ENCODE measurements around the gene IFI27.
A peak's percentile ranks its signal among the peaks of the same experiment; 100 is the strongest.

IFI27 gene

GRCh38 chr14:94136575-94137331 lies 26.2 kb downstream of the IFI27 start:
- no peaks in the 10 kb centered on the region for H3K27me3 ChIP-seq (replicated peaks; ENCODE audit: insufficient read depth, low read length)
- H3K27ac ChIP-seq (ENCODE audit: low read length): no peak overlapping the region
- H3K4me3 ChIP-seq (ENCODE audit: low read length): no peak overlapping the region
- H3K36me3 ChIP-seq (replicated peaks; ENCODE audit: insufficient read depth, low read length): no peaks in the 10 kb centered on the region
- H3K9ac ChIP-seq (ENCODE audit: low read length): no peak overlapping the region
- no peaks in the 10 kb centered on the region for H3K79me2 ChIP-seq (ENCODE audit: low read length)
- no peaks in the 10 kb centered on the region for H3F3A ChIP-seq (ENCODE audit: insufficient read depth, low read length)
- no peaks in the 10 kb centered on the region for H4K20me1 ChIP-seq (ENCODE audit: insufficient read depth, low read length)
- no peaks in the 10 kb centered on the region for H3K9me2 ChIP-seq (replicated peaks; ENCODE audit: insufficient read depth, low read length)
- TF ChIP-seq EZH2 (optimal IDR thresholded peaks at IDR 0.05; ENCODE audit: low read depth, low read length): no peak
- TF ChIP-seq EZH2phosphoT487 (IDR thresholded peaks at IDR 0.05; ENCODE audit: low read length): no peak
- TF ChIP-seq CTCF (IDR thresholded peaks at IDR 0.05; ENCODE audit: low read length): peak; percentile 68
- peak overlapping the region; percentile 16; the same call in 1 of the 2 replicates for H3K4me2 ChIP-seq (ENCODE audit: low read depth, low read length)
- H2AFZ ChIP-seq (ENCODE audit: low read length): peak overlapping the region; percentile 31; the same call in 1 of the 2 replicates
- peak; percentile 74 for DNase-seq
- H3K4me1 ChIP-seq (ENCODE audit: low read length): no peaks in the 10 kb centered on the region
- no peaks in the 10 kb centered on the region for H3K9me3 ChIP-seq (replicated peaks; ENCODE audit: insufficient read depth, low read length)

DNA sequence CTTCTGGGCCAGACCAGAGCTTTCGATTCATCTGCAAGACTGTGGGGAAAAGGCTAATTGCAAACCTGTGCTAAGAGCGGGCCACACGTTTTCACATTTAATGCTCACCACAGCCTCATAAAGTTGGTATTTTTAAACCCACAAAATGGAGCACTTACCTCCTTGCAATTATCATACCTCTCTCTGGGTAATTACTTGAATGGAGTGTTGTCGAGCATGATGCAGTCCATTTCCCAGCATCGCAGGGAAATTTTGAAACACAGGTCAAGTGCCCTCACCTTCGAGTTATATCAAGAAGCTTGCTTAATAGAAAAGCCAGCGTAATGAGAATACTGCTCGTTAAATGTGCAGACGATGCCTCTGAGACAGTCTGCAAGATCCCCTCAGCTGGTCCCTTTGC lies 27.7 kb downstream of the IFI27 start:
- H3K79me2 ChIP-seq (ENCODE audit: low read length): no peaks in the 10 kb centered on the region
- no peak for TF ChIP-seq EZH2 (optimal IDR thresholded peaks at IDR 0.05; ENCODE audit: low read depth, low read length)
- no peak for TF ChIP-seq CTCF (IDR thresholded peaks at IDR 0.05; ENCODE audit: low read length)
- TF ChIP-seq EZH2phosphoT487 (IDR thresholded peaks at IDR 0.05; ENCODE audit: low read length): no peak
- no peak overlapping the region for H3K27ac ChIP-seq (ENCODE audit: low read length)
- H3K9me3 ChIP-seq (replicated peaks; ENCODE audit: insufficient read depth, low read length): no peaks in the 10 kb centered on the region
- H2AFZ ChIP-seq (ENCODE audit: low read length): no peak overlapping the region
- no peak for DNase-seq
- no peaks in the 10 kb centered on the region for H3K4me1 ChIP-seq (ENCODE audit: low read length)
- H3K27me3 ChIP-seq (replicated peaks; ENCODE audit: insufficient read depth, low read length): no peaks in the 10 kb centered on the region
- H3K9ac ChIP-seq (ENCODE audit: low read length): no peak overlapping the region
- no peaks in the 10 kb centered on the region for H3F3A ChIP-seq (ENCODE audit: insufficient read depth, low read length)
- no peaks in the 10 kb centered on the region for H4K20me1 ChIP-seq (ENCODE audit: insufficient read depth, low read length)
- H3K9me2 ChIP-seq (replicated peaks; ENCODE audit: insufficient read depth, low read length): no peaks in the 10 kb centered on the region
- no peaks in the 10 kb centered on the region for H3K36me3 ChIP-seq (replicated peaks; ENCODE audit: insufficient read depth, low read length)
- no peak overlapping the region for H3K4me2 ChIP-seq (ENCODE audit: low read depth, low read length)
- no peak overlapping the region for H3K4me3 ChIP-seq (ENCODE audit: low read length)

- no peak overlapping the region for H2AFZ ChIP-seq (ENCODE audit: low read length)
- H3K4me1 ChIP-seq (ENCODE audit: low read length): no peaks in the 10 kb centered on the region
- TF ChIP-seq EZH2phosphoT487 (IDR thresholded peaks at IDR 0.05; ENCODE audit: low read length) (no peak), CTCF (IDR thresholded peaks at IDR 0.05; ENCODE audit: low read length) (no peak), EZH2 (optimal IDR thresholded peaks at IDR 0.05; ENCODE audit: low read depth, low read length) (no peak)
- no peaks in the 10 kb centered on the region for H3K27me3 ChIP-seq (replicated peaks; ENCODE audit: insufficient read depth, low read length)
- no peaks in the 10 kb centered on the region for H3K9me2 ChIP-seq (replicated peaks; ENCODE audit: insufficient read depth, low read length)
- no peaks in the 10 kb centered on the region for H3K36me3 ChIP-seq (replicated peaks; ENCODE audit: insufficient read depth, low read length)
- H3K9me3 ChIP-seq (replicated peaks; ENCODE audit: insufficient read depth, low read length): no peaks in the 10 kb centered on the region
- H3K9ac ChIP-seq (ENCODE audit: low read length): no peak overlapping the region
- no peaks in the 10 kb centered on the region for H3F3A ChIP-seq (ENCODE audit: insufficient read depth, low read length)
- no peaks in the 10 kb centered on the region for H4K20me1 ChIP-seq (ENCODE audit: insufficient read depth, low read length)
- no peak overlapping the region for H3K4me3 ChIP-seq (ENCODE audit: low read length)
- H3K27ac ChIP-seq (ENCODE audit: low read length): no peak overlapping the region
- DNase-seq: no peak
- H3K79me2 ChIP-seq (ENCODE audit: low read length): no peaks in the 10 kb centered on the region
- H3K4me2 ChIP-seq (ENCODE audit: low read depth, low read length): no peak overlapping the region
These were observed 28.5 kb downstream of the IFI27 start for GRCh38 chr14:94139006-94139405.
